Kidney capillary endothelial cell (primary cell): Measurements from ENCODE around the gene DNAL1.

Source experiments
- DNase-seq: peaks from one replicate; pipeline ENCODE4 v3.0.0-alpha.2; 2018; ENCODE audit warnings: low spot score

DNAL1 gene

DNA sequence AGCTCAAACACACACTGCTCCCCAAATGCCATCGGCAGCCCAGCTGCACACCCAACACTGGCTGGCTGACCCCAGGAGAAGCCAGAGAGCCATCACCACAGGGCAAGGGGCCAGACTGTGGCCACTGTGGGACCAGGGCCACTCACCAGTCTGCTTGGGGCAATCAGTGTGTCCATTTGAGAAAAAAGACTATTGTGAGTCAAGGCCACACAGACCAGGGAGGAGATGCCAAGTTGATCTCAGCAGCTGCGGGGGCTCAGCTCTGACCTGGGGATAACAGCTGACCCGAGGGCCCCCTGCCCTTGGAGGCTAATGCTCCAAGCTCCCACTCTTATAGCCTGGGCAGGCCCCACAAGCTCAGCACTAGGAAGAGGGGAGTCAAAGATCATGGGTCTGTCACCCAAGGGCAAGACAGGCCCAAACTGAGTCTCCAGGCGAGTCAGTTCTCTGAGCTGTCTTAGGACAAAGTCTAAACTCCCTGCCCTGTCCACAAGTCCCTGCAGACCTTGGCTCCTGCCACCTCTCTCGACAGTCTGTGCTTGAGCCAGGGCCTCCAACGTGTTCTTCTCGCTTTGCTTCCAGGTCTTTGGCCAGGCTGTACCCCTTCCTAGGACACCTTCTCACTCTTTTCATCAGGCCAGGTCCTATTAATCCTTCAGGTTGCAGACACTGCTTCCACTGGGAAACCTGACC lies 99.5 kb downstream of the DNAL1 start:
- DNase-seq = no peak

DNA sequence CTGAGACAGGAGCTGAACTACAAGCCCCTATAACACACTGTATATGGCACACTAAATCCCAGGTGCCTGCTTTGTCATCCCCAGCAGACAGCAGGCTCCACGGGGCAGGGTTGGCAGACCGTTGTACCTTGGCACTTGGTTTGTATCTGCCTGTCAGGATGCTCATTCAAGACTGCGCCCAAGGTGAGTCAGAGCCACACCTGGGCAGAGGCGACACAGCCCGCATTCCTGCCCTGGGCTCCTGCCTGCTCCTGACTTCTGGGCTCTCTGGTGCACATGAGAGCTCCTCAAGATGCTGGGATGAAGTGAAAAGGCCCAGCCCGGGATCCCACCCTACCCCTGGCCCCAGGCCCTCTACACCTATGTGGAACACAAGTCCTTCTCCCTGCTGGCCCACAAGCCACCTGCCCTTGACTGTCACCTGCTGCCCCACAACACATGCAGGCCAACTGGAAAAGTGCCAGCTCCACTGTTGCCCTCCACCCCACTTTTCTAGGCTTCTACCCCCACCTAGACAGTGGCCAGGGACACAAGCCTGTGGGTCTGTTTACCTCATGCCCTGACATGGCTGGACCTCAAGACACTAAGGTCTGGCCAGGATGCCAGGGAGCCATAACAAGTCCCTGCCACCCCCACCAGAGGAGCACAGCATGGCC lies 100.2 kb downstream of the DNAL1 start:
- no peak for DNase-seq

DNA sequence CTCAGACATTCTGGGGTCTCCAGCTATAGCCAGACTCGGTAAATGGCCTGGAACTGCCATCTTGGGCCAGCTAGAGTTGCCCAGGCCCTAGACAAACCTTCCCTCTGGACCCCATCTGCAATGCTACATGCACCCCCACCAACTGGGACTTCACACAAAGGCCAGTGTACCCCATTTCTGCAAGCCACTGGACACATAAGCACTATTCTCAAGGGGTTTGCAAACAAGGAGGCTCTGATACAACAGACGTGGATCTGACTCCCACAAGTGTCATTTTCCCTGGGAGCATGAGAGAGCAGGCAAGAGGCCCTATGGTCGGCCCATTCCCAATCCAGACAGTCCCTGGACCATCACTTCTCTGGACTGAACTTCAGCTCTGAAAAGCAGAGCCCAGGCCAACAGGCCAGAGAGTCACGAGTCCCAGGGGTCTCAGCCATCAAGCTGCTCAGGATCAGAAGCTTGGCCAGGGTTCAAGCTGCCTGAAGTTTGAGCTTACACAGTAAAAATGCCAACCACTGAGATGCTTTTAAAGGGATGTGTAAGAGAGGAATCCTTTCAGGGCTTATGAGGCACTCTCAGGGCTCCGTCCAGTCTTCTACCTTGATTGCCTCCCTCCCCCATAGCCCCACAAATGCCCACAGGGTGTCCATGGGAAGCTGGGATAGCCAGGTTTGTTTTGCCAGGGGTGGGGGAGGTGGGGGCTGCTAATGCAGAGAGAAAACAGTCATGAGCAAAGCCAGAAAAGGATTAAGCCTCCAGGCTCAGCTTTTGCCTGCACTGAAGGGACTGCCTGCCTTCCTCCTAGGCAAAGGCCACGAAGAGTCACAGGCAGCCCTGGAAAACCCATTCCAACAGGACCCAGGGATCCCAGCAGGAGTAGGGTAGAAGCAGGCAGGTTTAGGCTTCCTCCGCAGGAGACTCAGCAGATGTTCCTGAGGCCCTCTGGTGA lies 101.1 kb downstream of the DNAL1 start:
- DNase-seq = no peak

DNA sequence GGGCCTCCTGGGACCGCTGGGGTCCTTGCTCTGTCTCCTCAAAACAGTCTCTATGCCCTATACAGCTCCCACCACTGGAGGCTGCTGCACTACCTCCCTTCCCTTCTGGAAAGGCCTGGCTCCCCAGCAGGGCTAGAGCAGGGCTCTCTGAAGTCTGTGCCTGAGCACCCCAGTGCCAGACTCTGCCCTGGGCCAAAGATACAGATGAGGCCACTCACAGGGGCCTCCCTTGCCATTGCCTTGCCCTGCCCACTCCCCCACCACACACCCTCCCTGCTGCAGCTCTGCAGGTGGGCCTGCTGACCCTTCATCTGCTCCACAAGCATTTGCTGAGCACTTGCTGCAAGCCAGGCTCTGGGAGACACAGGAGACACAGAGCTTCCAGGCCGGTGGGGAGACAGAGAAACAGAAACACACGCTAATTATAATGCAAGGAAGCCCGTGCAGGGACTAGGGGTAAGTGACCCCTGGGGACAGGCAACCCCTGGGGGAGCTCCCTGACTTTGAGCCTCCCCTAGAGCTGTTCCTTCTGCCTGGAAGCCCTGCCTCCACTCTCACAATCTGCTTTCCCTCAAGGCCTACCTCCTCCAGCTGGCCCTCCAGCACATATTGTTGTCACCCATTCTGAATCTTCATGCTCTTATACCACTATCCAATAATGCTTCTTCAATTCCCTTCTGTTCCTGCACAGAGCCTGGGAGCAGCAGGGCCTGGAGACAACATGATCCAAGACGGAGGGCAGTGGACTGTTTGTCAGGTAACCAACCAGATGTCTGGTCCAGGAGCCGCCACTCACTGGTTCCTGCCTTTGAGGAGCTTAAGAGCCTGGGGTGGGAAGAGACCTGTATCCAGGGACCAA lies 102.0 kb downstream of the DNAL1 start:
- DNase-seq = no peak

DNA sequence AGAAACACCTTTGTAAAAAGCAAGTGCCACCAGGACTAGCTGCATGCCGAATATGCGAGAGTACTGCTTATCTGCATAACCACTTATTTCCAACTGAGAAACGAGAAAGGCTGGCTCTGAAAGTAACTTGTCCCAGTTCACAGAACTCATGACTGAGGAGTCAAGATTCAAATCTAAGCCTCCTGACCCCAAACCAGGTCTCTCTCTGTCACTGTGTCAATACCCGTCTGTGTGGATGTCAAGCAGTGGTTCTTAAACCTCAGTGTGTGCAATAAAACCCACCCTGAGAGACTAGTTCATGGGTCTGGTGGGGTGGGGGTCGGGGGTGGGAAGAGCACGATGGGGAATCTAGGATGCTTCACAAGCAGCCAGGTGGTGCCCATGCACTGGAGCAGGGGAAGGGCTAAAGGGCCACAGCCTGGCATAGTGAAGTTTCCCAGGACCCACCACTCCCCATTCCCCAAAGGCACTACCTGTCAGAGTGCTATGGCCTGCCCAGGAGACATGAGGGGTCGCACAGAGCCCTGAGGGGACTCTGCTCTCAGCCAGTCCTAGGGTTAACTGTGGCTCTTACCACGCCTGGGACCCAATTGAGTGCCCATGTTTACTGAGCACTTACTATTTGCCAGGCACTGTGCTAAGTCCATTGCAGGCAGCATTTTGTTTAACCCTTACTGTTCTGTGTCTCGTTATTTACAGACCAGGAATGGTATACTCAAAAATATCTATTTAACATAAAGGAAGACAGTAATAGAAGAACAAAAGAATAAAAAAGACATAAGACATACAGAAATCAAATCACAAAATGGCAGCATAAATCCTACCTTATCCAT lies 102.8 kb downstream of the DNAL1 start:
- no peak for DNase-seq

DNA sequence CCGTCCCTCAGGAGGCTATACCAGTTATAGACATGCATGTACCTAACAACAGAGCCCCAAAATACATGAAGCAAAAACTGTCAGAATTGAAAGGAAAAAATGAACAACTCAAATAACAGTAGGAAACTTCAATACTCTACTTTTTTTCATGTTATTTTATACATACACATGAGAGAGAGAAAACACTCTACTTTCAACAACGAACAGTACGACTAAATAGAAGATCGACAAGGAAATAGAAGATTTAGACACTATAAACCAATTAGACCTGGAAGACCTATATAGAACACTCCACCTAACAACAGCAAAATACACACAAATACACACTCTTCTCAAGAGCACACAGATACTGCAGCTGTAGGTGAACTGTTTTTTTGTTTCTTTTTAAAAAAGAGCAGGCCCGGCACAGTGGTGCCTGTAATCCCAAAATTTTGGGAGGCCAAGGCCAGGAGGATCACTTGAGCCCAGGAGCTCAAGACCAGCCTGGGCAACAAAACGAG lies 104.1 kb downstream of the DNAL1 start:
- no peak for DNase-seq

DNA sequence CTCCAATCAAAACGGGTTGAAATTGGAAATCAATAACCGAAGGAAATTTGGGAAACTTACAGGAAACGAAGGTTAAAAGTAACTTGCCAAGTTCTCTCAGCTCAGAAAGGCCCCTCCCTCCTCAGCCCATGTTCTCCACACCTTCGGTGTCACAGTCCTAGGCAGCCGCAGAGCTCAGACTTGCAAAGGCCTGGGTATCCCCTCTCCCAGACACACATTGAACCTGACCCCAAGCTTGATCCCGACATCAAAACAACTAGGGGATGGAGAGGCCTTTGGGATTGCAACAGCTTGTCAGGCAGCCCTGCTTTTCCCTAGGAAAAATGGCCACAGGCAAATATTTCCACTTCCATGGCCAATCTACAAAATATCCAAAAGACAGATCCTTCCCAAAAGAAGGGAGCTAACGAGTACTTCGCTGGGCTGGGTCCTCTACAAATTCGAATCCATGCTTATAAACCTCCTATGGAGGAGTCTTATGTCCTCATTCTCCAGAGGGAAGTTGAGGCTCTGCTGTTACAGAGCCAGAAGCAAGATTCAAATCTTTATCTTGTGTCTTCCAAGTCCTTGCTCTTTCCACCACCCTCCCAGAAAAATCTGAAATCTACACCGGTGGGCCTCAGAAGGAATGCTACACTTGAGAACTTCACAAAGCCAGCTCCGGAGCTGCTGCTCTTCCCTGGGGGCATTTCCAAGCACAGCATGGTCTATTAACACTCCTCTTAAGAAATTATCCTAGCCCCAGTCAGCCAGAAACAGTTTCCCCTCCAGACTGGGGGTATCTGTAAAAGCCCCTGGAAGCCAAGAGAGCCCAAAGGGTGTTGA lies 105.1 kb downstream of the DNAL1 start:
- no peak for DNase-seq

DNA sequence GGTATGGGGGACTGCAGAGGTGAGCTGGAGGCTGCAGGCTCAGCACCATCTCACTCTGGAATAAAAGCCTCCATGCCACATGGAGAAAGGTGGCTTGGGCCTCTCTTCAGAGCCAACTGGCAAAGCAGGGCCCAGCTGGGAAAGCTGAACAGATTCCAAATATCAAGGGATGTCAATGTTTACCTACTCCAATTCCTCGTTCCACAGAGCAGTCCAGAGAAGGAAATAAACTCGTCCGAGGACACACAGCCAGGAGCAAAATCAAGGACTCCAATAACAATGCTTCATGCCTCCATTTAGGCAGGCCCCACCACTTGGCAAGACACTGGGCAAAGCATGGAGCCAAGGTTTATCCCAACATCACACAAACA lies 105.7 kb downstream of the DNAL1 start:
- no peak for DNase-seq

DNA sequence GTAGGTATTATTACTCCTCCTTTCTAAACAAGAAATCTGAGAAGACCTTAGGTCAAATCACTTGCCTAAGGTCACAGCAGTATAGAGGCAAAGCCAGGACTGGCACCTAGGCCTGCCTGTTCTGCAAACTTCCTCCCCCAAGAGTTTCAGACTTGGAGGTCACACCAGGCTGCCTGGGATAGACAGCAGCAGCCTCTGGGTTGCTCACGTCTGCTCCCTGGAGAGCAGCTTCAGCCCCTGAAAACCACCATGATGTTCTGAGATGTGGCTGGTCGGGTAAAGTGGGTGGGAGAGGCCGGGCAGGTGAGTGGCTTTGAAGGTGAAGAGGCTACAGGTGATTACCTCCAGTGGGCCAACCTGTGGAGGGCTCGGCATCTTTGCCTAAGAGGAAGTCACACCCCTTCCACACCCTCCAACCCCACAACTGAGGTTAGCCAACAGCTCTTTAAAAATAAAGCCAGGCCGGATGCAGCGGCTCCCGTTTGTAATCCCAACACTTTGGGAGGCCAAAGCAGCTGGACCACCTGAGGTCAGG lies 106.4 kb downstream of the DNAL1 start:
- no peak for DNase-seq

DNA sequence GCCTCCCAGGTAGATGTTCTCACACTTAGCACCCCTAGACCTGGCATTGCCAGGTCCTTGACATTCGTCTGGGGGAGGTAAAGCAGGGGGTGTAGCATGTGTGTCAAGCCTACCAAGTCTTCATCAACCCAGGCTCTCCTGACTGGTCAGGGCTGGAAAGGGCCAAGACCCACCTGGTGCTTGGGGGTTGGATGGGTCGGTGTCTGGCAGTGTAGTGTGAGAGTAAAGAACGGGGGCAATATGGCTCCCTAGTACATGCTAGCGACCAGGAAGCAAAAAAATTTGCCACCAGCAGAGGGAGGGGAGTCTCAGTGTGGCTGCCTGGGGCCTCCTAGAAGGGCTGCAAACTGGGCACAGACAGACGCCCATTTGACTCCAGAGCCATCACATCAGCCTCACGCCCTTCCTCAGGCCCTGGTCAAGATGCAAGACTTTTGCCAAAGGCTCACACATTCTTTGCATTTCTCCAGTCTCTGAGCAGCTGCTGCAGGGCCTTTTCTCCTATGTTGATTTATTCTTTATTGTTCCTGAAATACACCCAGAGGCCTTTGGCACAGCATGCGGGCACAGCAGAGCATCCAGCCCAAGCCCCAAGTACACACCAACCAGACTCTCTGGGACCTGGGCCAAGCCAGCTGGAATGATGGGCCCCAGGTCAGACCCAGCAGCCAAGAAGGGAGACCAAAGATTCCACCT lies 107.7 kb downstream of the DNAL1 start:
- no peak for DNase-seq
